HG03097 (cell line): Measurements from ENCODE around the gene SBF1.

Experiments used
- ATAC-seq: cut with Tn5 transposase; IDR thresholded peaks from one replicate; pipeline ENCODE4 v1.9.1; 2021; ENCODE audit not compliant: unreplicated experiment, low FRiP score

The SBF1 gene

GRCh38 chr22:50507421-50507990 is 32.7 kb upstream of the SBF1 start, which contains the start of gene LMF2:
Gene LMF2 (minus strand): TSS chr22:50507702. CDS start chr22:50507675, 27 bp downstream.
- peak; percentile 48 for ATAC-seq

- ATAC-seq: peak; percentile 10
Observed at GRCh38 chr22:50506611-50507420, 32.0 kb upstream of the SBF1 start.

GRCh38 chr22:50505776-50506610 is 31.2 kb upstream of the SBF1 start:
- ATAC-seq: no peak

- no peak for ATAC-seq
Observed at GRCh38 chr22:50505276-50505775, 30.5 kb upstream of the SBF1 start.

- no peak for ATAC-seq
Observed at GRCh38 chr22:50504369-50505211, 29.8 kb upstream of the SBF1 start.

- ATAC-seq: no peak
Observed at GRCh38 chr22:50503475-50504145, 28.8 kb upstream of the SBF1 start.

GRCh38 chr22:50502628-50503474 is 28.0 kb upstream of the SBF1 start:
- ATAC-seq: no peak

GRCh38 chr22:50502096-50502495 is 27.3 kb upstream of the SBF1 start:
- no peak for ATAC-seq

GRCh38 chr22:50500452-50500851 is 25.6 kb upstream of the SBF1 start:
- no peak for ATAC-seq

- no peak for ATAC-seq
Observed at GRCh38 chr22:50498322-50498890, 23.6 kb upstream of the SBF1 start.

GRCh38 chr22:50497093-50497492 is 22.3 kb upstream of the SBF1 start:
- ATAC-seq: no peak

- no peak for ATAC-seq
Observed at GRCh38 chr22:50490531-50491308, 15.9 kb upstream of the SBF1 start.

- ATAC-seq: no peak
Observed at GRCh38 chr22:50489363-50490243, 14.8 kb upstream of the SBF1 start.

GRCh38 chr22:50488886-50489285 is 14.1 kb upstream of the SBF1 start:
- no peak for ATAC-seq

- ATAC-seq: no peak
Observed at GRCh38 chr22:50488006-50488677, 13.3 kb upstream of the SBF1 start.
